Muscle layer of colon (tissue), 2 donors: ENCODE data around the gene ARPC1A.
"Not testable (repeated sequence)": the region's sequence is repeated elsewhere in the genome, so short reads cannot be mapped to it uniquely, and the experiment has no call there.

Experiments used
- H3K27ac ChIP-seq: one replicate; pipeline ENCODE4 v1.7.0; 2013; ENCODE audit warnings: low read depth, mild to moderate bottlenecking, low read length, moderate library complexity
- H3K27me3 ChIP-seq, 2 donors: one replicate each; pipeline ENCODE4 v1.7.0; 2013; ENCODE audit warnings: low read length in 2 of 2, mild to moderate bottlenecking in 2 of 2; ENCODE audit not compliant: insufficient read depth in 2 of 2, control insufficient read depth in 1 of 2
- H3K36me3 ChIP-seq: one replicate; pipeline ENCODE4 v1.7.0; 2013; ENCODE audit warnings: mild to moderate bottlenecking, low read length; ENCODE audit not compliant: insufficient read depth
- H3K4me1 ChIP-seq: one replicate; pipeline ENCODE4 v1.7.0; 2013; ENCODE audit warnings: mild to moderate bottlenecking, low read length; ENCODE audit not compliant: insufficient read depth
- H3K4me3 ChIP-seq, 2 donors: one replicate each; pipeline ENCODE4 v1.7.0; 2013; ENCODE audit warnings: low read length in 2 of 2, low read depth in 1 of 2, mild to moderate bottlenecking in 1 of 2, moderate library complexity in 1 of 2
- H3K9ac ChIP-seq: one replicate; pipeline ENCODE4 v1.7.0; 2013; ENCODE audit warnings: low read length
- H3K9me3 ChIP-seq: one replicate; pipeline ENCODE4 v1.7.0; 2013; ENCODE audit warnings: mild to moderate bottlenecking, low read length
- donor health status: abdominal sarcoma.
- donor health status: Adenocarcinoma of cecum.

Gene ARPC1A

DNA sequence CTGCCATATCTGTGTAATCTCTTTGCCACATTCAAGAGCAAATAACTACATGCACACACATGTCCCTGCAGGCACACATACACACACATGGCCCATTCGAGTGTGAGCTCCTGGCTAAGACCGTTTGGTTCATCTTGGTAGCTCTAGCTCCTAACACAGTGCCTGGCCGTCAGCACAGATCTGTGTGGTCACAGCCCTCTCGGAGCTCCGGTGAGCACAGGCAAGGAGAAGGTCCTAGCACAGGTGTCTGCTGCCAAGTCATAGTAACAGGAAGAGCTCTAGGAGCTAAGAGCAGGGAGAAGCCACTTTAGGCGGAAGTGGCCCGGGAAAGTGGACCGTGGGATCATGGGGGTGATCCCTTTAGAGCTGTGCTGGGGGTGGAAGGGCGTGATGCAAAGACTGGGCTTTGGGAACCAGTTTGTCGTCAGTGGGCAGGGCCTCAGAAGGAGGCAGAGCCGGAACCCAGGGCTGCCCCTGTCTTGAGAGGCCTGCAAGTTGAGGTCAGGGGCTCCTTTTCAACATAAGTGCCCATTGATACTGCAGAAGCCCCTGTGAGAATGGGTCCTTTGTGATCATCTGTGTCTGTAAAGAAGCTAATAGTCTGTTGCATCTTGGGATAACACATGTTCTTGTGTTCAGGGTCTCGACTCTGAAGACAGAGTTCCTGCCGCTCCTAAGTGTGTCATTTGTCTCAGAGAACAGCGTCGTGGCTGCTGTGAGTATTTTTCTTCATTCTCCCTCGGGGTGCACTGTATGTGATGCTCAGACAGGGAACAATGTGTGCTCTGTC, 32.2 kb downstream of the ARPC1A start:
- peaks cover 55% of the 10 kb centered on the region for H3K36me3 ChIP-seq
- H3K27ac ChIP-seq: no peak overlapping the region
- no peak overlapping the region for H3K9ac ChIP-seq

GRCh38 chr7:99358521-99358920, 32.8 kb downstream of the ARPC1A start:
- not testable (repeated sequence) for H3K27me3 ChIP-seq, H3K4me3 ChIP-seq, H3K27ac ChIP-seq, H3K9ac ChIP-seq, H3K4me1 ChIP-seq, H3K9me3 ChIP-seq
- peaks cover 57% of the 10 kb centered on the region for H3K36me3 ChIP-seq

More for the DNA sequence above, 32.2 kb downstream of the ARPC1A start:
- no peaks in the 10 kb centered on the region for H3K4me1 ChIP-seq
- no peak overlapping the region for H3K4me3 ChIP-seq
- no peaks in the 10 kb centered on the region for H3K27me3 ChIP-seq
- H3K9me3 ChIP-seq: no peaks in the 10 kb centered on the region

DNA sequence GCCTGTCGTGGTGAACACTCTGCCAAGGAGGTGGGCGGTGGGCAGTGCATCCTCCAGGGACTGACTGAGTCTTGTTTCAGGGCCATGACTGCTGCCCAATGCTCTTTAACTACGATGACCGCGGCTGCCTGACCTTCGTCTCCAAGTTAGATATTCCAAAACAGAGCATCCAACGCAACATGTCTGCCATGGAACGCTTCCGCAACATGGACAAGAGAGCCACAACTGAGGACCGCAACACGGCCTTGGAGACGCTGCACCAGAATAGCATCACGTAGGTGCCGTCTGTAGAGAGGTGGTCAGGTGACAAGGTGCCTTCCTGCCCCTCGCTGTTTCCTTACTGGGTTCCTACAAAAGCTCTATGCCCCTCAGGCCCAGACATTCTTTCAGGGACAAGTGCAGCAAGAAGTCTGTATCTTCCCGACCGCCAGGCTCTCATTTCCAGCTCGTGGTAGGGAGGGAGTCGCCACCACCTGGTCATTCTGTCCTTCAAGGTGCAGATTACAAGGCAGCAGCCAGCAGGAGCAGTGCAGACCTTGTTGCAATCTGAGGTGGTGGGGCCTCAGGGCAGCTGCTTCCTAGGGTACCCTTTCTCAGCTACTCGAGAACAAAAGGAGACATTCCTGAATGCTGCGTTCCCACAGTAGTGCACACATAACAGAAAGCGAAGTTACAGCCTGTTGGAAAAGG, 33.9 kb downstream of the ARPC1A start:
- Histone ChIP-seq H3K9me3 (no peaks in the 10 kb centered on the region), H3K36me3 (peaks cover 57% of the 10 kb centered on the region), H3K27ac (no peak overlapping the region), H3K9ac (no peak overlapping the region), H3K27me3 (no peaks in the 10 kb centered on the region), H3K4me3 (no peak overlapping the region), H3K4me1 (no peaks in the 10 kb centered on the region)

DNA sequence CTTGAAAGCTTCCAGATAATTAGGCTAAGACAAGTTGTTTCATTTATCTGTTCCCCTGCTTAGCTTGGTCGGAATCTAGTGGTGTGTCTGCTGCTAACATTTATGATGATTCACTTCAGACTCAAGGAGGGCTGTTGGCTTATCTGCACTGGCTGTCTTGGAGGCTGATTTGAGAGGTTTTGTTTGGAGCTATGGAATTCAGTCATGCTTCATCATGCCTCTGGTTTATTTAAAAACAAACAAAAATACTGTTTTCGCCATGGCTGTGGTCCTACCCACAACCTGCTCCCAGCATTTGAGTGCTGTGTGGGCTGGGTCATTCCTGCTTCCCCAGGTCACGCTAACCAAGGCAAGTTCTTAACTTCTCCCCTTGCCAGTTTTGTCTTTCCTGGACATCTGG, 37.1 kb downstream of the ARPC1A start:
- Histone ChIP-seq H3K27ac (no peak overlapping the region), H3K4me3 (no peak overlapping the region), H3K9me3 (no peaks in the 10 kb centered on the region), H3K27me3 (no peaks in the 10 kb centered on the region), H3K9ac (no peak overlapping the region), H3K36me3 (peaks cover 51% of the 10 kb centered on the region), H3K4me1 (no peaks in the 10 kb centered on the region)

- H3K36me3 ChIP-seq: peaks cover 48% of the 10 kb centered on the region
- no peak overlapping the region for H3K9ac ChIP-seq
- H3K4me1 ChIP-seq: no peaks in the 10 kb centered on the region
- no peaks in the 10 kb centered on the region for H3K27me3 ChIP-seq
- no peak overlapping the region for H3K27ac ChIP-seq
- H3K9me3 ChIP-seq: no peaks in the 10 kb centered on the region
- no peak overlapping the region for H3K4me3 ChIP-seq
These were observed 37.6 kb downstream of the ARPC1A start for GRCh38 chr7:99363286-99363685.

DNA sequence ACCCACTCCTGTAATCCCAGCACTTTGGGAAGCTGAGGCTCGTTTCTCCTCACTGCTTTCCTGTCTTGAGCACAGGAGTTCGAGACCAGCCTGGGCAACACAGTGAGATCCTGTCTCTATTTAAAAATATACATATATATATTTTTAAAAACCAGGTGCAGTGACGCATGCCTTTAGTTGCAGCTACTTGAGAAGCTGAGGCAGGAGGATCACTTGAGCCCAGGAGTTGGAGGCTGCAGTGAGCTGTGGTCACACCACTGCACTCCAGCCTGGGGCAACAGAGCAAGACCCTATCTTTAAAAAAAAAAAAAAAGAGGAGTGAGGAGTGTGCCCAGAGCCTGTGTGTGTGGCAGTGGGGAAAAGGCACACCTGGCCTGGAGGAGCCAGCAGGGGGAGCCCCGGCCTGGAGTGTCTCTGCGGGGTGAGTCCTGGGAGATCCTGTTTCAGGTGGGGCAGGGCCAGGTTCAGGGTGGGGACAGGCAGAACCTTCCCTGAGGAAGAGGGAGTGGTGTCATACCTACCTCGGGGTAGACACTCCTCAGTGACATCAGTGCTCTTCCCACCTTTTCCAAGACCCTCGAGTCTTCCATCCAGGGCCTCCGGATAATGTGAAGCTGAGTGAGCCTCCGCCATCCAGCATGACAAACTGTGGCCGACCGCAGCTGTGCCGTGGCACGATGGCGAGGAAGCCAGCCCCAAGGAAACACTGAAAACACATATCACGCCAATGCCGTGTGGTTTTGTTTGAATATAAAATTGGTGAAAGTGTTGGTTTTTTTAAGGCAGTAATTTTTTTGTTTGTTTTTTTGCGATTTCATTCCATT, 39.8 kb downstream of the ARPC1A start:
- Histone ChIP-seq H3K9ac (no peak overlapping the region), H3K27ac (no peak overlapping the region), H3K36me3 (peaks cover 40% of the 10 kb centered on the region), H3K4me1 (no peaks in the 10 kb centered on the region), H3K4me3 (no peak overlapping the region), H3K27me3 (no peaks in the 10 kb centered on the region), H3K9me3 (no peaks in the 10 kb centered on the region)

DNA sequence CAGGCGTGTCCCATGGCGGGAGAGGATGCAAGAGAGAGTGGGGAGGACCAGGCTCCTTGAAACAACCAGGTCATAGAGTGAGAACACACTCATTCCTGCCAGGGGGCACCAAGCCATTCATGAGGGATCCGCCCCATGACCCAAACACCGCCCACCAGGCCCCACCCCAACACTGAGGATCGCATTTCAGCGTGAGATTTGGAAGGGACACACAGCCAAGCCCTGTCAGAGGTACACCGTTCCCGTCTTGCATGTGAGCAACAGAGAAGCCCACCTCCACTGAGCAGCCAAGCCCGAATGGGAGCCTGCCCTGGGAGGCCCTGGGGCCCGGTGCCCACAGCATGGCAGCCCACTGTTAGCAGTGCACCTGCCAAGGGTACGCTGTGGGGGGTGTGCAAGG, 40.9 kb downstream of the ARPC1A start:
- Histone ChIP-seq H3K4me1 (no peaks in the 10 kb centered on the region), H3K27ac (no peak overlapping the region), H3K4me3 (no peak overlapping the region), H3K36me3 (peaks cover 31% of the 10 kb centered on the region), H3K9ac (no peak overlapping the region), H3K9me3 (no peaks in the 10 kb centered on the region), H3K27me3 (no peaks in the 10 kb centered on the region)

GRCh38 chr7:99368750-99369389, 43.2 kb downstream of the ARPC1A start:
- H3K9ac ChIP-seq: no peak overlapping the region
- no peaks in the 10 kb centered on the region for H3K9me3 ChIP-seq
- H3K36me3 ChIP-seq: peaks cover 22% of the 10 kb centered on the region
- no peak overlapping the region for H3K27ac ChIP-seq
- H3K27me3 ChIP-seq: no peaks in the 10 kb centered on the region
- no peak overlapping the region for H3K4me3 ChIP-seq
- H3K4me1 ChIP-seq: no peaks in the 10 kb centered on the region

- H3K9me3 ChIP-seq: no peaks in the 10 kb centered on the region
- no peaks in the 10 kb centered on the region for H3K27me3 ChIP-seq
- no peak overlapping the region for H3K9ac ChIP-seq
- peaks cover 15% of the 10 kb centered on the region for H3K36me3 ChIP-seq
- no peak overlapping the region for H3K4me3 ChIP-seq
- H3K4me1 ChIP-seq: no peaks in the 10 kb centered on the region
- H3K27ac ChIP-seq: no peak overlapping the region
These were observed 44.2 kb downstream of the ARPC1A start for GRCh38 chr7:99369767-99370391.

DNA sequence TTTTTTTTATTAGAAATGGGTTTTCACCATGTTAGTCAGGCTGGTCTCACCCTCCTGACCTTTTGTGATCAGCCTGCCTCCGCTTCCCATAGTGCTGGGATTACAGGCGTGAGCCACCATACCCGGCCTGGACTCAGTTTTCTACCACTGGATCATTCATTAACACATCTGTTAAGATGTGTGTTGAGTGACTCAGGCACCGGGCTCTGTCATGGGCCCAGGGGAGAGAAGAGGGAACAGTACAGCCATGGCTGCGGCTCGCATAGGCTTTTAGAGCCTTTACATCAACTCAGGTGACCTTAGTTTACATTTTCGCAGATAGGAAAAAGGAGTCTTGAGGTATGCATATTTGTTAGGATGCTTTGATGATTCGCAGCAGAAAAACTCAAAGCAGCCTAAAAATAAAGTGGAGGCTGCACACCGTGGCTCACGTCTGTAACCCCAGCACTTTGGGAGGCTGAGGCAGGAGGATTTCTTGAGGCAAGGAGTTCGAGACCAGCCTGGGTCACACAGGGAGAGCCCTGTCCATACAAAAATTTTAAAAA, 45.8 kb downstream of the ARPC1A start:
- Histone ChIP-seq H3K4me1 (peaks cover 4% of the 10 kb centered on the region), H3K36me3 (peaks cover 4% of the 10 kb centered on the region), H3K4me3 (no peak overlapping the region), H3K9ac (no peak overlapping the region), H3K9me3 (no peaks in the 10 kb centered on the region), H3K27me3 (no peaks in the 10 kb centered on the region), H3K27ac (no peak overlapping the region)
